H4 (cell line): ENCODE results near the gene ITFG1. TPM values are rescaled to one million over a fixed set of nuclear protein-coding genes. Genes with fewer than 3 reads are reported as not detected.
"Not testable (repeated sequence)": the region's sequence is repeated elsewhere in the genome, so short reads cannot be mapped to it uniquely, and the experiment has no call there.

ENCODE experiments used
- DNase-seq: peaks from one replicate; pipeline ENCODE4 v3.0.0-alpha.2; 2015; ENCODE audit warnings: low spot score
- total RNA-seq: library from RNA; depleted of rRNA; stranded (reverse); fragments of >200 nt; shearing (Covaris generic); gene quantifications from 2 replicates; pipeline ENCODE4 v1.2.3, GENCODE V29; 2014

Gene ITFG1
- total RNA-seq, 1 experiment from 2014 or later, result 78.5 TPM

- DNase-seq, result no peak
Measured at GRCh38 chr16:47473792-47474191, 12.9 kb upstream of the ITFG1 start.

DNA sequence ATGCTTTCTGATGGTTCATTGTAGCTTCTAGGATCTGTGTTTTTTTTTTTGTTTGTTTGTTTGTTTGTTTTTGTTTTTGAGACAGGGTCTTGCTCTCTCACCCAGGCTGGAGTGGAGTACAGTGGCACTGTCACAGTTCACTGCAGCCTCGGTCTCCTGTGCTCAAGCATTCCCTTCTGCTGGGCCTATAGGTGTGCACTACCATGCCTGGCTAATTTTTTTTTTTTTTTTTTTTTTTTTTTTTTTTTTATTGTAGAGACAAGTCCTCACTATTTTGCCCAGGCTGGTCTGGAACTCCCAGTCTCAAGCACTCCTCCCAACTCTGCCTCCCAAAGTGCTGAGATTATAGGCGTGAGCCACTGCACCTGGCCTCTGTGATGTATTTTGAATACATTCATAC lies 12.1 kb upstream of the ITFG1 start:
- DNase-seq, result not testable (repeated sequence)

DNA sequence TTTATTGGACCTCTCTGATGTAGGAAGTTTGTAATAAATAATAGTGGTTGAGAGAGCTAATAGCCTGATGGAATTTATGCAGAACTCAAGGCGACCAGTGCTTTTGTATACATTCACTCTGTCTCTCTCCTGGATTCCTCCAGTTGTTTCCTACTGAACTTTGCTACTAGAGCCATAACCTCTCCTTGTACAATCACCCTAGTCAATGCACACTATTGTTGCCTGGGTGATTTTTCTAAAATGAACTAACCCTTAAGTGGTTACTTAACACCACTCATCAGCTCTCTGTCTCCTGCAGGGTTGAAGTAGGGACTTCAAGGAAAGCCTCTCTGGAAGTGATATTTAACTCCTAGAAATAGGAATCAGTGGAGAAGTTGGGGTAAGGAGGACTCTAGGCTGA lies 9.9 kb upstream of the ITFG1 start:
- no peak for DNase-seq

DNA sequence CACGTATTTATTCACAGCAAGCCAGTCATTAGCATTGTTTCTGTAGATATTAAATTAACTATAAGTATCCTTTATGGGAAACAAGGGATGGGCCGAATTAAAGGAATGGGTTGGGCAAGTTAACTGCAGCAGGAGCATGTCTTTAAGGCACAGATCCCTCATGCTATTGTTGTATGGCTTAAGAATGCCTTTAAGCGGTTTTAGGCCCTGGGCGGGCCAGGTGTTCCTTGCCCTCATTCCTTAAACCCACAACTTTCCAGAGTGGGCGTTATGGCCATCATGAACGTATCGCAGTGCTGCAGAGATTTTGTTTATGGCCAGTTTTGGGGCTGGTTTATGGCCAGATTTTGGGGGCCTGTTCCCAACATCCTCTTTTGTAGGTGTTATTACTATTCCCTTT lies 9.3 kb upstream of the ITFG1 start:
- DNase-seq, result no peak

- DNase-seq, result no peak
Measured at GRCh38 chr16:47469227-47469626, 8.4 kb upstream of the ITFG1 start.

GRCh38 chr16:47468070-47468689 lies 7.3 kb upstream of the ITFG1 start:
- not testable (repeated sequence) for DNase-seq

DNA sequence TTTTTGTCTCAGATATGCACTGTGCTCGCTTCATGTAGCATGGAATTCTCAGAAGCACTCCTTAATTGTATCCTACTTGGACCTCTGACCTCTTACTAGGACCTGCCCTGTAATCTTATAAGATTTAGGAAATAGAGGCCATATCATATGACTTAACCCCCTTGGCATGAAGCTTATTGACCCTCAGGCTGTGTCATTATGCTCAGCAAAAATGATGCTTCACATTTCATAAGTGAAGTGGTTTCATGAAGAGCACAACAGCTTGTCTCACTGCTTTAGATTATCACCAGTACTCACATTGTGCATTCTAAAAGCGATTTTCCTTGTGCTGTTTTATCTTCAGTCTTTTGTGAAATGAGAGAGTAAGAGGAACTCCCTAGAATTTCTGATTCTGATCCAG lies 6.6 kb upstream of the ITFG1 start:
- no peak for DNase-seq

- no peak for DNase-seq
Measured at GRCh38 chr16:47465919-47466630, 5.2 kb upstream of the ITFG1 start.

- DNase-seq, result no peak
Measured at GRCh38 chr16:47463771-47464624, 3.1 kb upstream of the ITFG1 start.

DNA sequence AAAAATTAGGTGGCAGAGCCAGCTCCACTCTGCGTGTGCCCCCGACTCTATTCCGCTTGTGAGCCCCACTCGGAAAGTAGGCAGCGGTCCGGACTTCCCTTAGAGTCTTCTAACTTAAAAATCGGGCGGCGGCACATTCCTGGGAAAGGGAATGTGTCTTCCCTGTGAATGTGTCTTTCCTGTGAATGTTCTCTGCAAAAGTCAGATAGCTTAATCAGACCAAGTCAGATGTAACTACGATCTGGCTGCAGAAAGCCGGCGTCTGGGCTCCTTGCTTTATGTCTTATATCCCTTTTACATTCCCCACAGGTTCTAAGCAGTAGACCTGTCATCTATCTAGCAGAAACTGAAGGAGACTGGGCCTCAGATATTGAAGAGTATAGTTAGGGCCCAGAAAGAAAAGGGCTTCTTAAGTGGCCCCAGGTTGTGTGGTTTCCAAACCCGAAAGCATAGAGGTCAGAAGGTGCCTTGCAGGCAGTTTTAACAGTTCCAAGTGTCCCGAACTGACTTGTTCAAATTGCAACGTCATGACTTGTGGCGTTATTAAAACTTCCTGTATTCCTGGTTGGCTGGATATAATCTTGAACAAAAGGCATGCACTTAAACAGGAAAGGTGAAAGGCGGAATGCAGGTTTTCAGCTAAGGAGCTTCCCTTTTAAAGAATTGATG lies 869 bp upstream of the ITFG1 start:
- peak; percentile 72 for DNase-seq

DNA sequence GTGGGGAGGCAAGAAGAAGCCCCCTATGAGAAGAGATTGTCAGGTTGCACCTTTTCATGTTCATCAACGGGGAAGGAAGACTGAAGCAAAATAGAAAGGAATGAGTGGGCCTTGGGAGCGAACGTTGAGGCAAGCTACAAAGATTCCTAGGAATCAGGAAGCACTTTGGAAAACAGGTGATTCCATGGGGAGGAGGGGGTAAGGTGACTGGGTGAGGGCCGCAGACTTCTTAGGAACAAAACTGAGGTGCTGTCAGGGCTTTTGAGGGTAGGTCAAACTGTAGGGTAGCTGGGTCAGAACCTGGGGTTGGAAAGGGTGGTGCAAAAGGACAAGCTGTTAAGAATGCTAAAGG lies 528 bp downstream of the ITFG1 start:
- no peak for DNase-seq

GRCh38 chr16:47459603-47460002 lies 1.3 kb downstream of the ITFG1 start:
- DNase-seq, result no peak

- no peak for DNase-seq
Measured at GRCh38 chr16:47458331-47458730, 2.5 kb downstream of the ITFG1 start.

- DNase-seq, result no peak
Measured at GRCh38 chr16:47449788-47450187, 11.1 kb downstream of the ITFG1 start.

- DNase-seq, result no peak
Measured at GRCh38 chr16:47448830-47449575, 11.9 kb downstream of the ITFG1 start.

GRCh38 chr16:47446431-47446830 lies 14.4 kb downstream of the ITFG1 start:
- DNase-seq, result no peak

- DNase-seq, result not testable (repeated sequence)
Measured at GRCh38 chr16:47442884-47443283, 18.0 kb downstream of the ITFG1 start.

DNA sequence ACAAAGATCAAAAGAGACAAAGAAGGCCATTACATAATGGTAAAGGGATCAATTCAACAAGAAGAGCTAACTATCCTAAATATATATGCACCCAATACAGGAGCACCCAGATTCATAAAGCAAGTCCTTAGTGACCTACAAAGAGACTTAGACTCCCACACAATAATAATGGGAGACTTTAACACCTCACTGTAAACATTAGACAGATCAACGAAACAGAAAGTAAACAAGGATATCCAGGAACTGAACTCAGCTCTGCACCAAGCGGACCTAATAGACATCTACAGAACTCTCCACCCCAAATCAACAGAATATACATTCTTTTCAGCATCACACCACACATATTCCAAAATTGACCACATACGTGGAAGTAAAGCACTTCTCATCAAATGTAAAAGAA lies 20.8 kb downstream of the ITFG1 start:
- DNase-seq, result not testable (repeated sequence)

DNA sequence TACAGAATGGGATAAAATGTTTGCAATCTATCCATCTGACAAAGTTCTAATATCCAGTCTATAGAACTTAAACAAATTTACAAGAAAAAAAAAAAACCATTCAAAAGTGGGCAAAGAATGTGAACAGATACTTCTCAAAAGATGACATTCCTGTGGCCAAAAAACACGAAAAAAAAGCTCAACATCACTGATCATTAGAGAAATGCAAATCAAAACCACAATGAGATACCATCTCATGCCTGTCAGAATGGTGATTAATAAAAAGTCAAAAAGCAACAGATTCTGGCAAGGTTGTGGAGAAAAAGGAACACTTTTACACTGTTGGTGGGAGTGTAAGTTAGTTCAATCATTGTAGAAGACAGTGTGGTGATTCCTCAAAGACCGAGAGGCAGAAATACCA lies 26.6 kb downstream of the ITFG1 start:
- not testable (repeated sequence) for DNase-seq

GRCh38 chr16:47431960-47432359 lies 28.9 kb downstream of the ITFG1 start:
- no peak for DNase-seq

DNA sequence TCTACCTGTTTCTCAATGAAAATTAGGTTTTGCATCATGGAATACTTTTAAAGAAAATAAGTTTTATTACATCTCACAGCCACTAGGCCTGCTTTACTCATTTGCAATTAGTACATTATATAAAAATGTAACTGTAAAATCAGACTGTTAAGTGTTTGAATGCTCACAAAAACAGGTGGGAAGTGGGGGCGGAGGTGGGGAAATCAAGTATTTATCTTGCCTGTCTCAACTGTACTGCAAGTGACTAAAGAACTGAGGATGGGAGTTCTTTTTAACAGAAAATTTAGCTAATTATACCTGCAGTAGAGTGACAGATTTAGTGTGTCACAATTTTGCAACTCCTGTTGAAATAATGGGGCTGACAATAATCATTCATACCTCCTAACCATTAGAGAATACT lies 34.1 kb downstream of the ITFG1 start:
- DNase-seq, result no peak

DNA sequence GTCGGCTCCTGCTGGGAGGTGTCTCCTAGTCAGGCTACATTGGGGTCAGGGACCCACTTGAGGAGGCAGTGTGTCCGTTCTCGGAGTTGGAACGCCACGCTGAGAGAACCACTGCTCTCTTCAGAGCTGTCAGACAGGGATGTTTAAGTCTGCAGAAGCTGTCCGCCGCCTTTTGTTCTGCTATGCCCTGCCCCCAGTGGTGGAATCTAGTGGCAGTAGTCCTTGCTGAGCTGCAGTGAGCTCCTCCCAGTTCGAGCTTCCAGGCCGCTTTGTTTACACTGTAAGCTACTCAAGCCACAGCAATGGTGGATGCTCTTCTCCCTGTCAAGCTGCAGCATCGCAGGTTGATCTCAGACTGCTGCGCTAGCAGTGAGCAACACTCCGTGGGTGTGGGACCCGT lies 36.0 kb downstream of the ITFG1 start:
- DNase-seq, result no peak
